ENCODE measurements around the gene CTTN. TPM values are rescaled to one million over a fixed set of nuclear protein-coding genes. Genes with fewer than 3 reads are reported as not detected.

The CTTN gene
- total RNA-seq, 1 donor from 2014 or later = 313 TPM

Other genes with a start within 250 kb of the CTTN start
- 19.3 and 19.5 TPM in 2 replicates for gene FADD, start 195.2 kb upstream of the CTTN start, total RNA-seq
- gene PPFIA1, start 127.8 kb upstream of the CTTN start, total RNA-seq = 63.1 and 70.4 TPM in 2 replicates